IPS-20b (cell line): ENCODE results near the gene TTC39C.

ENCODE experiments used
- H3K27ac ChIP-seq: one replicate; pipeline ENCODE4 v1.5.1; 2013; ENCODE audit warnings: low read length
- H3K27me3 ChIP-seq: 2 replicates; pipeline ENCODE4 v1.6.1; 2013; ENCODE audit warnings: mild to moderate bottlenecking, low read length, inconsistent platforms; ENCODE audit not compliant: insufficient read depth
- H3K36me3 ChIP-seq: 2 replicates; pipeline ENCODE4 v1.6.1; 2013; ENCODE audit warnings: low read depth, mild to moderate bottlenecking, inconsistent platforms, low read length, moderate library complexity; ENCODE audit not compliant: insufficient read depth
- H3K4me1 ChIP-seq: 2 replicates; pipeline ENCODE4 v1.6.1; 2013; ENCODE audit warnings: mild to moderate bottlenecking, control low read depth, inconsistent platforms, low read length, moderate library complexity; ENCODE audit not compliant: insufficient read depth
- H3K4me3 ChIP-seq: 2 replicates; pipeline ENCODE4 v1.5.1; 2013; ENCODE audit warnings: mild to moderate bottlenecking, low read length, inconsistent platforms
- H3K9ac ChIP-seq: 2 replicates; pipeline ENCODE4 v1.6.1; 2013; ENCODE audit warnings: low read depth, mild to moderate bottlenecking, inconsistent platforms, low read length, moderate library complexity
- H3K9me3 ChIP-seq: 2 replicates; pipeline ENCODE4 v1.6.1; 2013; ENCODE audit warnings: mild to moderate bottlenecking, low read depth, low read length, inconsistent platforms; ENCODE audit not compliant: insufficient read depth

TTC39C gene

DNA sequence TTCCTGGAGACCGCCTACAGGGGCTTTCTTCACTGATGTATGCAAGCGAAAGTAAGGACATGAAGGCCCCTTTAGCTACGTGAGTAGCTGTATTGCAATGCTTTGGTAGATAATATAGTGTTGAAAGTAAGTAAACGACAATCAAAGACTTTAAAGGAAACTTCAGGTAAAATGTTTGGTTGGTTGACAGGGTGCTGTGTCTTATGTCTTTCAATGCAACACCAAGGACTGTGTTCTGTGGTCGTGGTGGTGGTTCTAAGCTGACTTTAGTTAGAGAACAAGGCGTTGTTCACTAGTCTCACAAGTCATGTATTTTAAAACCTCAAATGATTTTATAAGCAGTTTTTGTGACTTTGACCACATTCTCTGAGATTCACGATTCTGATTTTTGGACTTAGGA lies 66.3 kb downstream of the TTC39C start:
- H3K9me3 ChIP-seq = no peaks in the 10 kb centered on the region
- H3K27ac ChIP-seq = no peak overlapping the region
- peaks cover 13% of the 10 kb centered on the region; the same call in 1 of the 2 replicates for H3K36me3 ChIP-seq
- H3K4me1 ChIP-seq = peaks cover 4% of the 10 kb centered on the region; the same call in 1 of the 2 replicates
- H3K27me3 ChIP-seq = no peaks in the 10 kb centered on the region
- H3K4me3 ChIP-seq = no peak overlapping the region
- no peak overlapping the region for H3K9ac ChIP-seq

DNA sequence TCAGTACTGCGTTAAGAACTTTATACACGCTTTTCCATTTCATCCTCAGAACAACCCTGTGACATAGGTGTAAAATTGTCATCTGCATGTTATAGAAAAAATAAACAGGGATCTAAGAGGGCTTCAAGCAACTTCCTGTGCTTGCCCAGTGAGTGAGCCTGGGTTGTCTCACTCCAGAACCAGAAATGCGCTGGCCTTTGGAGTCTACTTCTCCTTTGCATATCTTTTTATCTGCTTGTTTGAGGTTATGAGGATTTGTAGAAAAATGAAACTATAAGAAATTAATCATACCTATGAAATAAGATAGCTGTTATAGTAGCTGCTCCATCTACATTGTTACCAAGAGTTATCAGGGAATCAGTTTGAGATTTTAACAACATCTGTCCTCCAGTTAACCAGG lies 69.0 kb downstream of the TTC39C start:
- Histone ChIP-seq H3K36me3 (peaks cover 13% of the 10 kb centered on the region; the same call in 1 of the 2 replicates), H3K27ac (no peak overlapping the region), H3K27me3 (no peaks in the 10 kb centered on the region), H3K4me1 (no peaks in the 10 kb centered on the region), H3K4me3 (no peak overlapping the region), H3K9me3 (no peaks in the 10 kb centered on the region), H3K9ac (no peak overlapping the region)

DNA sequence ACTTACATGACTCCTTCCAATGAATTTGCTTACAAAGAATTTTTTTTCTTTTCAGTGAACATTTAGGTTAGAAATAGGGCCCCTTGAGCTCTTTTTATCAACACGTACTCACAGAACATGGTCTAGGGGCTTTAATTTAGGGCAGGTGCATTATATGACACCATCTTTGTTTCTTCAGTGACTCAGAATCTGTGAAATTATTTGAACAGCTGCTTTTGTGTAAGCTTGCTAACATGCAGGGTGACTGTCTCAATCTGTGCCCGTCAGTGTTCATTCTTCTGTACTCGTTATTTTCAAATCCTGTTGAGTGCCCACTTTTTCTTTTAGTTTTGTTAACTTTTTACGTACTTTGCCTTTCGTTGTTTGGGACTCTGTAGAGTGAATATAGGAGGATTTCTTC lies 71.5 kb downstream of the TTC39C start:
- H3K36me3 ChIP-seq = peaks cover 6% of the 10 kb centered on the region; the same call in 1 of the 2 replicates
- H3K9ac ChIP-seq = no peak overlapping the region
- H3K9me3 ChIP-seq = no peaks in the 10 kb centered on the region
- H3K4me1 ChIP-seq = no peaks in the 10 kb centered on the region
- H3K4me3 ChIP-seq = no peak overlapping the region
- no peaks in the 10 kb centered on the region for H3K27me3 ChIP-seq
- H3K27ac ChIP-seq = no peak overlapping the region

DNA sequence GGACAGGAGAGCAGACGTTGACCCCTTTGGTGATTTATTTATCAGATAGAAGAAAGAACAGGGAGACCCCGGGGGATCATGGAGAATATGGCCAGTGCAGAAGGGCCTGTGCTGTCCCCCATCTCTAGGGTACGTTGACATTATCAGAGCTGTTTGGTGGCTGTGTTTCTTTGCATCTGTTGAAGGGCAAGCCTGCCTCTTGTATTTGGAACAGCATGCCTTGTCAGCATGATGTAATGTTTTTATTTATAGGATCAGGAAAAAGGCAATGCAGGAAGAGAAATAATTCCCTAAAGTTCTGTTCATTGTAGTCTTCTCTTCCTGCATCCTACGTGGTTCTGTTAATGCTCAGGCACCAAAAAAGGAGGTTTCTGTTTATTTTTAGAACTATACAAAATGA lies 74.5 kb downstream of the TTC39C start:
- Histone ChIP-seq H3K36me3 (no peaks in the 10 kb centered on the region), H3K27me3 (no peaks in the 10 kb centered on the region), H3K4me3 (no peak overlapping the region), H3K27ac (no peak overlapping the region), H3K9ac (no peak overlapping the region), H3K4me1 (no peaks in the 10 kb centered on the region), H3K9me3 (no peaks in the 10 kb centered on the region)

DNA sequence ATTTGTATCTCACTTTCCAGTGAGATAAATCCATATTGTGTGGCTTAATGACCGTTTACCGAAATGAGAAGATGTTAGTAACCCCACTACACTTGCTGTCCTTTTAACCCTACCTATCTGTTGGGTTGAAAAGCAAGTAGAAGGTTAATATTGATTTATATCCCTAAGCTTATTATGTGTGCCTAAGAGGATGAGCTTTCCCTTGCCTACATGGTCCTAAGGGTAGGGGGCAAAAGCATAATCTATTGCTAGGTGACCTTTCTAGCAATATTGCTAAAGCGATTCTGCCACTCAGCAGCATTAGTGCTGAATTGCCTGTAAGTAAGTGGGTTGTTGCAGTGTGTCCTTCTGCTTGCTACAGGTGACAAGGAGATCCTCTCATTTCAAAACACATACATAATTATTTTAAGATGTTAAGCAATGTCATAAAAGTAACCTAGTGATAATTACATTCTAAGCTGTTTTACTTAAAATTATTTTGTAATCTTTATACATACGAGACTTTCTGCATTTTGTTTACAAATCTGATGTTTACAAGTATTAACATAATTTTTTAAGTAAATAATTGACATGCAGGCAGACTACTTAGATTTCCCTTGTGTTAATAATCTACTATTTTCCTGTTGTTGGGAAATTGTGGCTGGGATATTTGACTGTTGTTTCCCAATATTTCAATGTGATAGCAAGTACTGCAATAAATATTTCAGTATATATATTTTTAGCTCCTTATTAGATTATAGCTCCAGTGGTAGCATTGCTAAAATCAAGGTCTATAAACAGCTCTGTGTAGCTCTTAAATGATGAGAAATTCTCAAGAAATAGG lies 75.2 kb downstream of the TTC39C start:
- H3K4me1 ChIP-seq = no peaks in the 10 kb centered on the region
- no peaks in the 10 kb centered on the region for H3K36me3 ChIP-seq
- no peaks in the 10 kb centered on the region for H3K27me3 ChIP-seq
- H3K9me3 ChIP-seq = no peaks in the 10 kb centered on the region
- no peak overlapping the region for H3K9ac ChIP-seq
- H3K4me3 ChIP-seq = no peak overlapping the region
- no peak overlapping the region for H3K27ac ChIP-seq

DNA sequence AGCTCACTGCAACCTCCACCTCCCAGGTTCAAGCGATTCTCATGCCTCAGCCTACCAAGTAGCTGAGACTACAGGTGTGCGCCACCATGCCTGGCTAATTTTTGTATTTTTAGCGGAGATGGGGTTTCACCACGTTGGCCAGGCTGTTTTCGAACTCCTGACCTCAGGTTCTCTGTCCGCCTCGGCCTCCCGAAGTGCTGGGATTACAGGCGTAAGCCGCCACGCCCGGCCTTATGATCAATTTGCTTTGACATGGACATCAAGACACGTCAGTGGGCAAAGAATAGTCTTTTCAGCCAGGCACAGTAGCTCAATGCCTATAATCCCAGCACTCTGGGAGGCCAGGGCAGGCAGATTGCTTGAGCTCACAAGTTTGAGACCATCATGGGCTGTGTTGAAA lies 76.3 kb downstream of the TTC39C start:
- Histone ChIP-seq H3K4me1 (no peaks in the 10 kb centered on the region), H3K27ac (no peak overlapping the region), H3K27me3 (no peaks in the 10 kb centered on the region), H3K4me3 (no peak overlapping the region), H3K9ac (no peak overlapping the region), H3K36me3 (no peaks in the 10 kb centered on the region), H3K9me3 (no peaks in the 10 kb centered on the region)

DNA sequence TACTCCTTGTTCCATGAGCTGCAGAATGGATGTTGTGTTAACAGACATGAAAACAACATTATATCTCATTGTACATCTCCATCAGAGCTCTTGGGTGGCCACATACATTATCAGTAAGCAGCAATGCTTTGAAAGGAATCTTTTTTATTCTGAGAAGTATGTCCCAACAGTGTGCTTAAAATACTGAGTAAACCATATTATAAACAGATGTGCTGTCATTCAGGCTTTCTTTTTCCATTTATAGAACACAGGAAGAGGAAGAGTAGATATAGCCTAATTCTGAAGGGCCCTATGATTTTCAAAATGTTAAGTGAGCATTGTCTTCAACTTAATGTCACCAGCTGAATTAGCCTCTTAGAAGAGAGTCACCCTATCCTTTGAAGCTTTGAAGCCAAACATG lies 80.0 kb downstream of the TTC39C start:
- no peak overlapping the region for H3K4me3 ChIP-seq
- no peak overlapping the region for H3K27ac ChIP-seq
- H3K36me3 ChIP-seq = no peaks in the 10 kb centered on the region
- H3K27me3 ChIP-seq = no peaks in the 10 kb centered on the region
- H3K4me1 ChIP-seq = no peaks in the 10 kb centered on the region
- H3K9me3 ChIP-seq = peaks cover 4% of the 10 kb centered on the region; the same call in 1 of the 2 replicates
- H3K9ac ChIP-seq = no peak overlapping the region

DNA sequence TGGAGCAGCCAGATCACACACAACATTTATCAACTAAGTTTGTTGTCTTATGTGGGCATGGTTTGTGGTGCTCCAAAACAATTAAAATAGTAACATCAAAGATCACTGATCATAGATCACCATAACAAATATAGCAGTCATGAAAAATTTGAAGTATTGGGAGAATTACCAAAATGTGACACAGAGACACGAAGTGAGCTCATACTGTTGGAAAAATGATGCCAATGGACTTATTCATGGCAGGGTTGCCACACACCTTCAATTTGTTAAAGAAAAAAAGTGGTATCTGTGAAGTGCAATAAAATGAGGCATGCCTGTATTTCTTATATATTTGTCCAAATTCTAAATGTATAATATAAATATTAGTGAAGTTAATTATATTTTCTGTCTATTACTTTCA lies 81.4 kb downstream of the TTC39C start:
- Histone ChIP-seq H3K27me3 (no peaks in the 10 kb centered on the region), H3K4me1 (no peaks in the 10 kb centered on the region), H3K27ac (no peak overlapping the region), H3K4me3 (no peak overlapping the region), H3K9me3 (peaks cover 4% of the 10 kb centered on the region; the same call in 1 of the 2 replicates), H3K9ac (no peak overlapping the region), H3K36me3 (no peaks in the 10 kb centered on the region)

DNA sequence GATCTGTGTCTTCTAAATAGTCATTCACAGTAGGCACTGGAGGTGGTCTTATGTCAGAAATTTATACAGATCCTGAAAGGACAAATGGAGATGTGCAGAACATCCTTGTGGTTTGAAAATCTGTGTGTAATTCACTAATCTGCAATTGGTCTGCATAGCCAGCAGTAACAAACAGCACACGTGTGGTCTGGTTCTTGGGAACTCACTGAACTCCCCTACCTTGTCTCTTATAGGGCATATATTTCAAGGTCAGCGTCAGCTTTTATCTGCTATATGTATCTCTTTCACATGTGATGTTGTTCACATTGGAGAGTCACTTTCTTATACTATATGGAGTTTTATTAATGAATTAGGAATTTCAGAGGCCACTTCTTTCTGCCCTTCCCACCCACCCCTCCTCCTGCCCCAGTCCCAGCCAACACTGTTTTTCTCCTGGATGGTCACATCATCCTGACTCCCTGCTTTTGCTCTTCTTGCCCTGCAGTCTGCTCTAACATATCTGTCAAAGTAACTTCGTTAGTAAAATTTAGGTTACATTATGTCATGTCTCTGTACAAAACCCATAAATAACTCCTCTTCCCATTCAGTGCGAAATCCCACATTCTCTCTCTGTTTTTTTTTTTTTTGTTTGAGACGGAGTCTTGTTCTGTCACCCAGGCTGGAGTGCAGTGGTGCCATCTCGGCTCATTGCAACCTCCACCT lies 88.9 kb downstream of the TTC39C start:
- no peaks in the 10 kb centered on the region for H3K36me3 ChIP-seq
- no peaks in the 10 kb centered on the region for H3K27me3 ChIP-seq
- no peak overlapping the region for H3K4me3 ChIP-seq
- no peaks in the 10 kb centered on the region for H3K9me3 ChIP-seq
- no peaks in the 10 kb centered on the region for H3K4me1 ChIP-seq
- H3K27ac ChIP-seq = no peak overlapping the region
- H3K9ac ChIP-seq = no peak overlapping the region

DNA sequence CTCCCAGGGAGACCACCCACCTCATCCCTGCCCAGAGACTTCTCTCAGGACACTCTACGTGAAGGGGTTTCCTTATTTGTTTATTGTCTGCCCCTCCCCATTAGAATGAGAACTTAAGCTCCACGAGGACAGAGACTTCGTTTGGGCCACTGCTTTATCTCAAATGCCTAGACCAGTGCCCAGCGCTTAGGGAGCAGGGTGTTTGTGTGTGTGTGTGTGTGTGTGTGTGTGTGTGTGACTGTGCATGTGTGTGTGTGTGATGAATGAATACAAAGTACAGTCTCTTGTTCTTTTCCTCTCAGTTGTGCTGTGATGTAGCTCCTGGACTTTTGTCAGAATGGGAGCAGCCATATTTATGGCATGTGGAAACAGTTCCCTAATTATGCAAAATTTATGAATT lies 89.9 kb downstream of the TTC39C start:
- Histone ChIP-seq H3K4me3 (no peak overlapping the region), H3K27ac (no peak overlapping the region), H3K4me1 (no peaks in the 10 kb centered on the region), H3K36me3 (no peaks in the 10 kb centered on the region), H3K9me3 (no peaks in the 10 kb centered on the region), H3K27me3 (no peaks in the 10 kb centered on the region), H3K9ac (no peak overlapping the region)

DNA sequence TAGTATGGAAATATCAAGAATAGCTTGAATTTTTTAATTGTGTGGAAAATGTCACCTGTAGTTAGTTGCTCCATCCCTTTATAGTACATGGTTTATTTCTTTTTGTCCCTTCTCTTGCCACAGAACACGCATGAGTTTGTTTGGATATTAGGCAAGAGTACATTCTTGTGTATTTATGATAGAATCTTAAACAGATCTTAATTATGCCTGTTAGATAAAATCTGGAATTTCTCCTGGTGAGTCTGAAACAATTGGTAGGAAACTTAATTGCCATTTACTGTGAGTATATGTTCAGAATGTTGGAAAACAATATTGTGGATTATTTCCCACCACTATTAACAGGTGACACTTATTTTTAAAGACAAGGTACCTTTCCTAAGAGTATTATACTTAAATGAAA lies 94.1 kb downstream of the TTC39C start:
- Histone ChIP-seq H3K36me3 (no peaks in the 10 kb centered on the region), H3K9me3 (no peaks in the 10 kb centered on the region), H3K27me3 (no peaks in the 10 kb centered on the region), H3K9ac (no peak overlapping the region), H3K4me3 (no peak overlapping the region), H3K4me1 (peaks cover 3% of the 10 kb centered on the region; the same call in 1 of the 2 replicates), H3K27ac (no peak overlapping the region)

DNA sequence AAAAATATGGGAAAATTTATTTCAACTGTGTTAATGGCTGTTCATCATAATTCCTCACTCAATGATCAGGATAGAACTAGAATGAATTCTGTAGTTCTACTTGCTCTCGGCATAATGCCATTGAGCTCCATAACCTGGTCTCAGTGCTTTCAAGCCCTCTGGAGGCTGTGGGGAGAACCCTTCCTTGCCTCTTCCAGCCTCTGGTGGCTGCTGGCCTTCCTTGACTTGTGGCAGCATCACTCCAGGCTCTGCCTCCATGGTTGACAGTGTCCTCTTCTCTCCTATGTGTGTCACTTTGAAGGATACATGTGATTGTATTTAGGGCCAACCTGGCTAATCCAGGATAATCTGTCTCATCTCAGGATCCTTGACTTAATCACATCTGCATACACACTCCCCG lies 97.4 kb downstream of the TTC39C start:
- Histone ChIP-seq H3K9ac (no peak overlapping the region), H3K36me3 (peaks cover 13% of the 10 kb centered on the region; the same call in 1 of the 2 replicates), H3K27ac (no peak overlapping the region), H3K4me3 (no peak overlapping the region), H3K4me1 (peaks cover 3% of the 10 kb centered on the region; the same call in 1 of the 2 replicates), H3K27me3 (no peaks in the 10 kb centered on the region), H3K9me3 (no peaks in the 10 kb centered on the region)
